GM10248 (cell line): ENCODE measurements around the gene NUFIP1.
"Not testable (repeated sequence)": the region's sequence is repeated elsewhere in the genome, so short reads cannot be mapped to it uniquely, and the experiment has no call there.

Experiments
- CTCF ChIA-PET: fragments of 300-600 bp; sonication (Branson Sonifier 250); formaldehyde crosslinking; extraction: SDS; loops from one replicate; lab custom pipeline; 2021; ENCODE audit warnings: antibody characterized with exemption; lab: Yijun Ruan, JAX
- POLR2A ChIA-PET: fragments of 350-650 bp; sonication (Branson Sonifier 250); formaldehyde crosslinking; extraction: SDS; loops from one replicate; lab custom pipeline; 2020; ENCODE audit warnings: antibody characterized with exemption; lab: Yijun Ruan, JAX
- DNase-seq: peaks from one replicate; pipeline ENCODE4 v3.0.0; 2012; ENCODE audit errors: extremely low spot score
- TF ChIP-seq, protein P1 (sequence below): IDR thresholded peaks from 2 replicates; pipeline ENCODE4 v1.5.1; 2012; ENCODE audit warnings: mild to moderate bottlenecking, low read depth; ENCODE audit errors: extremely low read depth, missing control alignments, control extremely low read depth

Gene NUFIP1

GRCh38 chr13:44902738-44903137 lies 86.5 kb downstream of the NUFIP1 start:
- POLR2A ChIA-PET: no interaction called here
- TF ChIP-seq, protein P1, sequence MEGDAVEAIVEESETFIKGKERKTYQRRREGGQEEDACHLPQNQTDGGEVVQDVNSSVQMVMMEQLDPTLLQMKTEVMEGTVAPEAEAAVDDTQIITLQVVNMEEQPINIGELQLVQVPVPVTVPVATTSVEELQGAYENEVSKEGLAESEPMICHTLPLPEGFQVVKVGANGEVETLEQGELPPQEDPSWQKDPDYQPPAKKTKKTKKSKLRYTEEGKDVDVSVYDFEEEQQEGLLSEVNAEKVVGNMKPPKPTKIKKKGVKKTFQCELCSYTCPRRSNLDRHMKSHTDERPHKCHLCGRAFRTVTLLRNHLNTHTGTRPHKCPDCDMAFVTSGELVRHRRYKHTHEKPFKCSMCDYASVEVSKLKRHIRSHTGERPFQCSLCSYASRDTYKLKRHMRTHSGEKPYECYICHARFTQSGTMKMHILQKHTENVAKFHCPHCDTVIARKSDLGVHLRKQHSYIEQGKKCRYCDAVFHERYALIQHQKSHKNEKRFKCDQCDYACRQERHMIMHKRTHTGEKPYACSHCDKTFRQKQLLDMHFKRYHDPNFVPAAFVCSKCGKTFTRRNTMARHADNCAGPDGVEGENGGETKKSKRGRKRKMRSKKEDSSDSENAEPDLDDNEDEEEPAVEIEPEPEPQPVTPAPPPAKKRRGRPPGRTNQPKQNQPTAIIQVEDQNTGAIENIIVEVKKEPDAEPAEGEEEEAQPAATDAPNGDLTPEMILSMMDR: no peak
- CTCF ChIA-PET: interaction anchor here (1.2 kb wide), 1 partner anchor 13 kb away, joined by 5 read pairs; no protein-coding TSS in a partner anchor
- DNase-seq: no peak

GRCh38 chr13:44899967-44900366 lies 89.3 kb downstream of the NUFIP1 start:
- CTCF ChIA-PET: no interaction called here
- no peak for DNase-seq
- POLR2A ChIA-PET: no interaction called here
- TF ChIP-seq, protein P1: no peak

- DNase-seq, POLR2A ChIA-PET: not testable (repeated sequence)
- CTCF ChIA-PET: interaction anchor here (1.6 kb wide), 1 partner anchor 16 kb away, joined by 4 read pairs; no protein-coding TSS in a partner anchor
Measured at GRCh38 chr13:44898308-44898707, 91.0 kb downstream of the NUFIP1 start.

DNA sequence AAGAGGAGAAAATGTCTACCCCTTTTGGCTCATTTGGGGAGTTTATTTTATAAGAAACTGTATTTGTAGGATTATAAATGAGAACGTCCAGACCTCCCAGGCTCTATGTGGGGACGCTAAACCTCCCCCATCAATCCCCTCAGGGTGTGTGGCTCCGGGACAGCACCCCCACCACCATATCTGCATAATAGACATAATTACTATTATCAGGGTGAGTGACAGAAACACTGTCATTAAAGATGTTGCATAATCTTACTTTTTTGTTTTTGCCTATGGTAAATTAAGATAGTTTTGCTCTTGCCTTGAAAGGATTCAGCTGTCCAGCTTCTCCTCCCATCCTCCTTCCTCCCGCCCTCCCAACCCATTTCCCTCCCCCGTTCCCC lies 93.3 kb downstream of the NUFIP1 start:
- CTCF ChIA-PET: no interaction called here
- POLR2A ChIA-PET: no interaction called here
- TF ChIP-seq, protein P1: no peak
- no peak for DNase-seq

DNA sequence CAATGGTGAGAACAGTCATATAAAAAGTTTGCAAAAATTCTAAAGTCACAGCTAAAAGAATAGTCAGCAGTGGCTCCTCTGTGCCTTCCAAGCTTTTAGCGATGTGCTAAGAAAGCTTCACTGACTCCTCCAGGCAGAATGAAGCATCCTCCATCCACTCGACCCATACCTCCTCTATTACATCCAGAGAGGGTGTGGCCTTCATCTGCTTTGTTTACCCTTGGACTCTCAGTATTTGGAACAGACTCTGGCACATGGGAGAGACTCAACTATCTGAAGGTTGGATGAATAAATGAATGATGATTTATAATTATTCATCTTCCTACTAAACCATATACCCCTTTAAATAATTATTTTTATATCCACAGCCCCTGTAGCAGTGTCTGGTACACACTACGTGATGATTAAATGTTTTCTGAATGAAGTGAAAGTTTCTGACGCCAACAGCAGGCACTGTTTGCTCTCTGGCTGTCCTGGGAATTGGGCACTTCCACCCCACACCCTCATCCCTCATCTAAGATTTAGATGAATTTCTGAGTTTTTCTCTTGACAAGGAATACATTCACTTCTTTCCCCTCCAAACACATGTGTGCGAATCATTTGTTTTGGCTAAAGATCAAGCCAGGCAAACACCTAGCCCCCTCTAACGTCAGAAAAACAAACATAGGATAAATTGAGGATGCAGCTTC lies 93.9 kb downstream of the NUFIP1 start:
- ChIA-PET CTCF (interaction anchor here (1.2 kb wide), 1 partner anchor 13 kb away, joined by 3 read pairs; no protein-coding TSS in a partner anchor), POLR2A (no interaction called here)
- TF ChIP-seq, protein P1: no peak
- DNase-seq: no peak

- POLR2A ChIA-PET: no interaction called here
- CTCF ChIA-PET: interaction anchor here (1.2 to 1.7 kb wide), 2 partner anchors 13 to 14 kb away, joined by 3 read pairs; no protein-coding TSS in a partner anchor
- DNase-seq: no peak
- TF ChIP-seq, protein P1: no peak
Measured at GRCh38 chr13:44894001-44894770, 95.1 kb downstream of the NUFIP1 start.
